Bronchial epithelial cell (primary cell): ENCODE measurements around the gene CEP41. TPM values are rescaled to one million over a fixed set of nuclear protein-coding genes. Genes with fewer than 3 reads are reported as not detected.

Experiments used
- DNase-seq: peaks from one replicate; pipeline ENCODE4 v3.0.0-alpha.2; 2010; ENCODE audit warnings: low read depth
- FAIRE-seq: peaks from 2 replicates; lab custom pipeline; 2011; peaks lifted over from hg19 to GRCh38; lab: Jason Lieb, UNC
- H3K27me3 ChIP-seq: 2 replicates; pipeline ENCODE4 v1.5.1; 2011; ENCODE audit warnings: low read length; ENCODE audit not compliant: control insufficient read depth, insufficient read depth
- H3K36me3 ChIP-seq: 2 replicates; pipeline ENCODE4 v1.5.1; 2011; ENCODE audit warnings: low read length; ENCODE audit not compliant: control insufficient read depth, insufficient read depth
- H3K4me3 ChIP-seq: 2 replicates; pipeline ENCODE4 v1.5.1; 2011; ENCODE audit warnings: mild to moderate bottlenecking, low read depth, low read length, control low read depth
- CTCF ChIP-seq: IDR thresholded peaks from 2 replicates; pipeline ENCODE4 v1.5.1; 2011; ENCODE audit warnings: mild to moderate bottlenecking, moderate library complexity, low read length, control low read depth, inconsistent platforms; ENCODE audit not compliant: insufficient read depth, severe bottlenecking
- total RNA-seq: library from RNA; depleted of rRNA; stranded (reverse); fragments of >200 nt; gene quantifications from 2 replicates; pipeline ENCODE4 v1.2.1, GENCODE V29; 2014

CEP41 gene
- total RNA-seq, 1 donor from 2014 or later: 4.2 TPM

GRCh38 chr7:130346177-130346905 is 94.5 kb downstream of the CEP41 start:
- no peak for FAIRE-seq
- no peak for TF ChIP-seq CTCF
- no peak for DNase-seq

GRCh38 chr7:130345725-130346124 is 95.1 kb downstream of the CEP41 start:
- no peak for TF ChIP-seq CTCF
- FAIRE-seq: no peak
- H3K27me3 ChIP-seq: no peaks in the 10 kb centered on the region
- no peak for DNase-seq
- no peaks in the 10 kb centered on the region for H3K36me3 ChIP-seq
- H3K4me3 ChIP-seq: no peak overlapping the region

More at GRCh38 chr7:130346177-130346905, 94.5 kb downstream of the CEP41 start:
- no peak overlapping the region for H3K4me3 ChIP-seq
- H3K27me3 ChIP-seq: no peaks in the 10 kb centered on the region
- H3K36me3 ChIP-seq: no peaks in the 10 kb centered on the region

GRCh38 chr7:130345136-130345535 is 95.7 kb downstream of the CEP41 start:
- no peak overlapping the region for H3K4me3 ChIP-seq
- H3K27me3 ChIP-seq: no peaks in the 10 kb centered on the region
- no peak for TF ChIP-seq CTCF
- DNase-seq (no peak), FAIRE-seq (no peak)
- H3K36me3 ChIP-seq: no peaks in the 10 kb centered on the region

- Histone ChIP-seq H3K36me3 (no peaks in the 10 kb centered on the region), H3K27me3 (no peaks in the 10 kb centered on the region), H3K4me3 (no peak within 1 kb of the TSS)
- FAIRE-seq (no peak), DNase-seq (no peak)
- TF ChIP-seq CTCF: no peak
Observed at GRCh38 chr7:130344271-130344866, 96.4 kb downstream of the CEP41 start, which contains the start of gene CPA5. Gene CPA5 (plus strand): TSS chr7:130344816. CDS start chr7:130346486, 1,670 bp downstream.

Other genes starting within 250 kb of the CEP41 start
- gene TMEM209, start 235.6 kb downstream of the CEP41 start, total RNA-seq: 7.4 and 9.5 TPM in 2 replicates
- gene SSMEM1, start 233.2 kb downstream of the CEP41 start, total RNA-seq: not detected in 2 replicates
- gene CPA2, start 174.2 kb downstream of the CEP41 start, total RNA-seq: not detected in 2 replicates
- 5.3 and 5.6 TPM in 2 replicates for gene CPA4, start 147.9 kb downstream of the CEP41 start, total RNA-seq
- gene CPA5, start 96.2 kb downstream of the CEP41 start, total RNA-seq: 0.13 TPM in 1 of 2 replicates, not detected in the other
- gene CPA1, start 60.5 kb downstream of the CEP41 start, total RNA-seq: not detected in 2 replicates
- 6.4 and 11.8 TPM in 2 replicates for gene MEST, start 51.1 kb upstream of the CEP41 start, total RNA-seq
- gene COPG2, start 227.7 kb upstream of the CEP41 start, total RNA-seq: 26.6 and 30.3 TPM in 2 replicates
- gene TSGA13, start 245.5 kb upstream of the CEP41 start, total RNA-seq: not detected in 2 replicates